Measurements from ENCODE around the gene DUSP5.
"Not testable (repeated sequence)": the region's sequence is repeated elsewhere in the genome, so short reads cannot be mapped to it uniquely, and the experiment has no call there.

The DUSP5 gene, protein sequence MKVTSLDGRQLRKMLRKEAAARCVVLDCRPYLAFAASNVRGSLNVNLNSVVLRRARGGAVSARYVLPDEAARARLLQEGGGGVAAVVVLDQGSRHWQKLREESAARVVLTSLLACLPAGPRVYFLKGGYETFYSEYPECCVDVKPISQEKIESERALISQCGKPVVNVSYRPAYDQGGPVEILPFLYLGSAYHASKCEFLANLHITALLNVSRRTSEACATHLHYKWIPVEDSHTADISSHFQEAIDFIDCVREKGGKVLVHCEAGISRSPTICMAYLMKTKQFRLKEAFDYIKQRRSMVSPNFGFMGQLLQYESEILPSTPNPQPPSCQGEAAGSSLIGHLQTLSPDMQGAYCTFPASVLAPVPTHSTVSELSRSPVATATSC

GRCh38 chr10:110497438-110498086, at the start of gene DUSP5:
Gene DUSP5, plus strand, starts transcription at chr10:110497907. Its CDS starts 215 bp downstream, at chr10:110498122.
- DNase-seq, result peak; percentile 91

- DNase-seq, result no peak
These were observed 48.9 kb upstream of the DUSP5 start for GRCh38 chr10:110448682-110449418.

- DNase-seq, result no peak
These were observed 42.3 kb upstream of the DUSP5 start for GRCh38 chr10:110455446-110455845.

GRCh38 chr10:110456046-110456445, 41.7 kb upstream of the DUSP5 start:
- DNase-seq, result no peak

GRCh38 chr10:110456523-110457091, 41.1 kb upstream of the DUSP5 start:
- DNase-seq, result peak; percentile 58

DNA sequence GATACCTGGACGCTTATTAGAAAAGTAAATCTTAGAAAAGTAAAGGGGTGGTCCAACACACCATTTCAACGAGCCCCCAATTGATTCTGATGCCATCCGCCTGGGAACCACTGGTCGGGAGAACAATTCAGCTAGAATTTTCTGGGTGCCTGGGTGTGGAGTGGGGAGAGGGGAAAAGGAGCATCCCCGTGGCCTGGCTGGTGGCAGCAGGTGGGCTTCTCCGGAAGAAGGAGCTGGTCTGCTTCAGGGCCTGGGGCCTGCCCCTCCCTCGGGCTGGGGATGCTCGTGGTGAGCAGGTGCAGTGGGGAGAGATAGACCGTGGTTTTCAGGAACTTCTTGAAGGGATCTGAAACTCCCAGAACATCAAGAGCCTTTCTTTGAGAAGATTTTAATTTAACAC, 39.9 kb upstream of the DUSP5 start:
- no peak for DNase-seq

DNA sequence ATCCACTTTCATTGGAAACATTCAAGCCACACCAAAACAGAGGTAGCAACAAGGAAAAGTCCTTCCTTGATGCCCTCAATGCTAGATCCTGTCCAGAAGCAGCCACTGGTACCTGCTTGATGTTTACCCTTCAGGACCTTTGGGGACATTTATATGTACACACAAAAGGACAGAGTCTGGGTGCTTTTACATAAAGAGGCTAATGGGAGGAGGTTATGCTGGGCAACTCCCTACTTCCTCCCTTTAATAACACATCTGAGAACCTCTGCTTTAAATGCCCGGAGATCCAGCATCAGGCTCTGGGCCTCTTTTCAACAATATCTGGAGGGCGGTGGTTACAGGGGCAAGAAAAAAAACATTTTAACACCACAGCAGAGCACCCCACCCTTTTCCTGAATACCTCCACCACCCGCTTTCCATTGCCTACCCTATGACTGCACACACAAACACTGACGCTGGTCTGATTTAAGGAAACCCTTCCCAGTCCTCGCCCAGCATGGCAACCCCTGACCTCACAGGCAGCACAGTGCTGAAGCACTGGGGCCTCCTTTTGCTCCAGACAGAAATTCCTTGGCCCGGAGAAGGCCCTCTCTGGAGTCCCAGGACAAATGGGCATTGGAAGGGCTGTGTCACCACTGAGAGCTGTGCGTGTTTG, 39.3 kb upstream of the DUSP5 start:
- DNase-seq, result no peak

- DNase-seq, result no peak
These were observed 38.1 kb upstream of the DUSP5 start for GRCh38 chr10:110459600-110459999.

- no peak for DNase-seq
These were observed 37.4 kb upstream of the DUSP5 start for GRCh38 chr10:110460111-110460809.

DNA sequence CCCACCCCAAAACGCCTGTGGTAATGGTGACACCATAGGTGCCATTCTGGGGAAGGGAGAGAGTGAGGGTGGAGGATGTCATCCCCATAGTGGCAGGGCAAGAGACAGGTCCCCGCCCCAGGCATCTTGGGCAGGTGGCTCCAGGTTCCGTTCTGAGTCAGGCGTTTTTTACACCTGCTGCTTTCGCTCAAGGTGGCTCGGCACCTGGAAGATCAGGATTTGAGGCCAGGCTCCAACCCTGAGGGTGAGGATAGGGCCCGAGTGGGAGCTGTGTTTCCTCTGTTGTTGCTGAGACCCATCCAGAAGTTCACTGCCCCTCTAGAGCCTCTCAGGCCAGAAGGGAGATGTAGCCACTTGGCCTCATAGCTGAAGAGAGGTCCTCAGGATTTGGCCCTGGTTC, 36.6 kb upstream of the DUSP5 start:
- no peak for DNase-seq

DNA sequence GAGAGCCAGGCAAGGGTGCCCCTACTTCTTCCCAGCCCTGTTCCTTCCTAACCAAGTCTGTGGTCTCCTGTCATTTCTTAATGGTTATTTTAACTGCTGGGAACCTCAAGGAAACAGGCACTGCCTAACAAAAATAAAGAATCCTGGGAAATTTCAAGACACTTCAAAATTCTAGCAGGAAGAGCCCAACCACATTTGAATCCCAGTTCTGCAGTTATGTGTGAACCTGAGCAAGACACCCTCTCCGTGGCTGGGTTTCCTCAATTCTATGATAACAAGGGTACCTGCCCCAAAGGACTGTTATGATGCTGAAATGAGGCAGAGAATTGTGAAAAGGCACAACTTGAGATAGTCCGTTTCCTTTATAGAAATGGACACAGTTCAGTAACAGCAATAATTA, 36.2 kb upstream of the DUSP5 start:
- DNase-seq, result no peak

DNA sequence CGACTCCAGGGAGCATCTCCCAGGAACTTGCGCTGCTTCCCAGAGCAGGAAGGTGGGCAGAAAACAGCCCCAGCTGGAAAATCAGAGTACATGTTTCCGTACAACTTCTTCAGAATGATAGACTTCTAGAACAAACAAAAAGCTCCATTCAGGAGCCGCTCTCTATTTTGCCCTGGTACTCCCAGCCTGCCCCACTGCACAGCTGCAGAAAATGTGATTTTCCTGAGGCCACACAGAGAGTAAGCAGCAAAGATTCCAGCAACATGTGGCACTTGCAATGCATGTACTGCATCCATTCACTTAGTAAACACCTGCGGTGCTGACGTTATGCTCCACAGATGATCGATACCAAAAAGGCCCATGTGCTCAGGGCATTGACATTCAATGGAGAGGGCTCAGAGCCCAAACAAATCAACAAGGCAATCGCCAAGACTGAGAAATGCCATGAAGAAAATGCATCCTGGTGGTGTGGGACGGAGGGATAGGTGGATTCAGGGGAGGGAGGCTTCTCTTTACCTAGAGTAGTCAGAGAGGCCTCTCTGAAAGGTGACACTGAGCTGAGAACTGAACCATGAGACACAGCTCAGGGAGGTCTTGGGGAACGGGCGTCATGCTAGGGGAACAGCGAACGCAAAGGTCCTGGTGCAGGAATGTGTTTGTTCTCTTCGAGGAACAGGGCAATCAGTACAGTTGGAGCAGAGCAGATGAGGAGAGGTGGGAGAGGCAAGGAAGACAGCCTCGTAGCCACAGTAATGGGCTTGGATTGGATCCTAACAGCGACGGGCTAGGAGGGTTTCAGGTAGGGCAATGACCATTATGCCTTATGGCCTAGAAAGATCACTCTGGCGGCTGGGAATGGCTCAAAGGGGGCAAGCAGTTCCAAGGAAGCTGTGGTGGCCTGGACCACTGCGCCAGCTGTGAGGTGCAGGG, 35.3 kb upstream of the DUSP5 start:
- no peak for DNase-seq

DNA sequence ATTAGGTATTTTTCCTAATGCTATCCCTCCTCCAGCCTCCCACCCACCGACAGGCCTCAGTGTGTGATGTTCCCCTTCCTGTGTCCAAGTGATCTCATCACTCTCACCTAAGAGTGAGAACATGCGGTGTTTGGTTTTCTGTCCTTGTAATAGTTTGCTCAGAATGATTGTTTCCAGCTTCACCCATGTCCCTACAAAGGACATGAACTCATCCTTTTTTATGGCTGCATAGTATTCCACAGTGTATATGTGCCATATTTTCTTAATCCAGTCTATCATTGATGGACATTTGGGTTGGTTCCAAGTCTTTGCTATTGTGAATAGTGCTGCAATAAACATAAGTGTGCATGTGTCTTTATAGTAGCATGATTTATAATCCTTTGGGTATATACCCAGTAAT, 29.4 kb upstream of the DUSP5 start:
- not testable (repeated sequence) for DNase-seq

- not testable (repeated sequence) for DNase-seq
These were observed 27.2 kb upstream of the DUSP5 start for GRCh38 chr10:110470541-110470940.

- no peak for DNase-seq
These were observed 26.1 kb upstream of the DUSP5 start for GRCh38 chr10:110471566-110472139.

DNA sequence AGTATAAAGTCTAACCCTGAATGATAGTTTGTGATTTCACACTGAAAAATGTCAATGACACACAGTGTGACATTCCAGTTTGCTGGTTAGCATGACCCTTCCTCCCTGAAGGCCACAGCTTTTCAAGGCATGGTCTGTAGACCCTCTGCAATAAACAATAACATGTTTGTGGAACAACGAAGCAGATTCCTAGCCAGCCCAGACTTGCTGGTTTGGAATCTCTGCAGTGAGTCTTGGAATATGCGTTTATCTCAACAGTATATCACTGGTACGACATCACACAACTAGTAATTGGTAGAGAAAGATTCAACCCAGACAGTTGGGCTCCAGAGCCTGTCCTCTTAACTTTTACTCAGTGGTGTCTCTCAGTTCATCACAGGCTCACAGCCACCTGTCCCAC, 23.7 kb upstream of the DUSP5 start:
- DNase-seq, result no peak

GRCh38 chr10:110474826-110475225, 22.9 kb upstream of the DUSP5 start:
- DNase-seq, result no peak

GRCh38 chr10:110475722-110476515, 21.8 kb upstream of the DUSP5 start:
- DNase-seq, result no peak

GRCh38 chr10:110479710-110480109, 18.0 kb upstream of the DUSP5 start:
- DNase-seq, result no peak

DNA sequence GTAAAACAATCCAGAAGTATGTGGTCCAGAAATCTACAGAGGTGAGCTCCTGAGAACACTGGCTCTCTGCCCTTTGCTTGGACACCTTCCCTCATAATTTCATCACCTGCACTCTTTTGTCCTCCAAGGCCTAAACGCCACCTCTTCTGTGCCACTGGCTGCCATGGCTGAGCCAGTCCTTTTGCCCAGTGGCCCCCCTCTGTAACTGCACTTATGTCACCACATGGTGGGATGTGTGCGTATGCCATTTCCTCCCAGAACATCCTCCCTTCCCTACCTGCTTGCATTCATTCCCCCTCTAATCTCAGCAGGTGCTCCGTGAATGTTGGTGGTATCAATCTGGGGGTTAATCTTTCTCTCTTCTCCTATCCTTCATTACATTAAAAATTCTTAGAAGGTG, 17.3 kb upstream of the DUSP5 start:
- no peak for DNase-seq

Data from T1000 (cell line).